ENCODE data around the gene NTF4.

- TF ChIP-seq CTCF (IDR thresholded peaks at IDR 0.05; ENCODE audit: low read length) (no peak), EZH2 (IDR thresholded peaks at IDR 0.05; ENCODE audit: borderline replicate concordance, low read length) (no peak)
These were observed 42.5 kb downstream of the NTF4 start for GRCh38 chr19:49022116-49022515.
